Liver (tissue), 3 donors: ENCODE data around the gene CDKL4.

Source experiments
- ATF3 ChIP-seq: IDR thresholded peaks from 2 replicates; pipeline ENCODE4 v1.6.1; 2016; ENCODE audit warnings: antibody characterized with exemption
- EGR1 ChIP-seq, 2 donors: IDR thresholded peaks; 2 replicates each; pipeline ENCODE4 v1.6.1; 2016 to 2018; ENCODE audit warnings: antibody characterized with exemption in 2 of 2, low read depth in 2 of 2
- FOXA1 ChIP-seq: IDR thresholded peaks from 2 replicates; pipeline ENCODE4 v1.6.1; 2016; ENCODE audit warnings: antibody characterized with exemption
- GABPA ChIP-seq, 2 donors: IDR thresholded peaks in 1 of 2; conservative IDR thresholded peaks in 1 of 2; 2 replicates each; pipeline ENCODE4 v1.6.1; 2016; ENCODE audit warnings: antibody characterized with exemption in 2 of 2, mild to moderate bottlenecking in 1 of 2, moderate library complexity in 1 of 2
- HNF4A ChIP-seq, 2 donors: conservative IDR thresholded peaks; 2 replicates each; pipeline ENCODE4 v1.6.1; 2016; ENCODE audit warnings: antibody characterized with exemption in 2 of 2, mild to moderate bottlenecking in 2 of 2
- JUND ChIP-seq, 2 donors: IDR thresholded peaks; 2 replicates each; pipeline ENCODE4 v1.6.1; 2016; ENCODE audit warnings: antibody characterized with exemption in 2 of 2
- NR2F2 ChIP-seq: IDR thresholded peaks from 2 replicates; pipeline ENCODE4 v1.6.1; 2016; ENCODE audit warnings: antibody characterized with exemption
- RXRA ChIP-seq, 2 donors: IDR thresholded peaks; 2 replicates each; pipeline ENCODE4 v1.6.1; 2017 to 2018; ENCODE audit warnings: antibody characterized with exemption in 2 of 2, mild to moderate bottlenecking in 1 of 2
- TAF1 ChIP-seq: conservative IDR thresholded peaks from 2 replicates; pipeline ENCODE4 v1.6.1; 2016; ENCODE audit warnings: antibody characterized with exemption, mild to moderate bottlenecking
- YY1 ChIP-seq: IDR thresholded peaks from 2 replicates; pipeline ENCODE4 v1.6.1; 2016; ENCODE audit warnings: antibody characterized with exemption, mild to moderate bottlenecking
- TF ChIP-seq, protein P1 (sequence below): fragments of 150-350 bp; IDR thresholded peaks from 2 replicates; pipeline ENCODE4 v1.5.1; 2017; ENCODE audit warnings: improper control_type of control experiment, low read depth, low read length; ENCODE audit not compliant: missing input control
- TF ChIP-seq, protein P2 (sequence below): IDR thresholded peaks from 2 replicates; pipeline ENCODE4 v1.6.1; 2016; ENCODE audit warnings: antibody characterized with exemption, mild to moderate bottlenecking
- TF ChIP-seq, protein P3 (sequence below): IDR thresholded peaks from 2 replicates; pipeline ENCODE4 v1.6.1; 2016; ENCODE audit warnings: antibody characterized with exemption
- donor health status: healthy.
- donor health status: healthy.

DNA sequence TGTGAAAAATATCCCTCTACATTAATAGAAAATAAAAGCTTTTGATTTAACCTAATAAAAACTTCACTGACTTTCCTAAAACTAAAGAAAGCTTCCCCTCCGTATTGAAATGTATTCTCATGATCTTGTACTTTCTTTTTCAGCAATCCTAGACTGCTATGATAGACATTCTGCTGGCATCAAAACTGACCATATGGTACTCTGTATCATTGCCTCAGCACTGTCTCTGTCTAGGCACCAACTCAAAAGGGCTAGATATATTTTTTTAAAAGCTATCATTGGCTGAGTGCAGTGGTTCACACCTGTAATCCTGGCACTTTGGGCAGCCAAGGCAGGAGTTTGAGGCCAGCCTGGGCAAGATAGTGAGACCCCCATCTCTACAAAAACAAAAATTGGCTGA, 32.9 kb downstream of the CDKL4 start:
- TF ChIP-seq, protein P1, sequence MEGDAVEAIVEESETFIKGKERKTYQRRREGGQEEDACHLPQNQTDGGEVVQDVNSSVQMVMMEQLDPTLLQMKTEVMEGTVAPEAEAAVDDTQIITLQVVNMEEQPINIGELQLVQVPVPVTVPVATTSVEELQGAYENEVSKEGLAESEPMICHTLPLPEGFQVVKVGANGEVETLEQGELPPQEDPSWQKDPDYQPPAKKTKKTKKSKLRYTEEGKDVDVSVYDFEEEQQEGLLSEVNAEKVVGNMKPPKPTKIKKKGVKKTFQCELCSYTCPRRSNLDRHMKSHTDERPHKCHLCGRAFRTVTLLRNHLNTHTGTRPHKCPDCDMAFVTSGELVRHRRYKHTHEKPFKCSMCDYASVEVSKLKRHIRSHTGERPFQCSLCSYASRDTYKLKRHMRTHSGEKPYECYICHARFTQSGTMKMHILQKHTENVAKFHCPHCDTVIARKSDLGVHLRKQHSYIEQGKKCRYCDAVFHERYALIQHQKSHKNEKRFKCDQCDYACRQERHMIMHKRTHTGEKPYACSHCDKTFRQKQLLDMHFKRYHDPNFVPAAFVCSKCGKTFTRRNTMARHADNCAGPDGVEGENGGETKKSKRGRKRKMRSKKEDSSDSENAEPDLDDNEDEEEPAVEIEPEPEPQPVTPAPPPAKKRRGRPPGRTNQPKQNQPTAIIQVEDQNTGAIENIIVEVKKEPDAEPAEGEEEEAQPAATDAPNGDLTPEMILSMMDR = no peak
- TF ChIP-seq EGR1 (IDR thresholded peaks at IDR 0.05; ENCODE audit: low read depth in 2 of 2) (no peak), GABPA (IDR thresholded peaks at IDR 0.05 in 1 of 2, conservative IDR thresholded peaks at IDR 0.05 in 1 of 2) (no peak), YY1 (no peak), NR2F2 (no peak), RXRA (IDR thresholded peaks at IDR 0.05) (no peak), HNF4A (conservative IDR thresholded peaks at IDR 0.05) (no peak), ATF3 (no peak), JUND (IDR thresholded peaks at IDR 0.05) (no peak), FOXA1 (no peak), TAF1 (no peak)
- TF ChIP-seq, protein P2, sequence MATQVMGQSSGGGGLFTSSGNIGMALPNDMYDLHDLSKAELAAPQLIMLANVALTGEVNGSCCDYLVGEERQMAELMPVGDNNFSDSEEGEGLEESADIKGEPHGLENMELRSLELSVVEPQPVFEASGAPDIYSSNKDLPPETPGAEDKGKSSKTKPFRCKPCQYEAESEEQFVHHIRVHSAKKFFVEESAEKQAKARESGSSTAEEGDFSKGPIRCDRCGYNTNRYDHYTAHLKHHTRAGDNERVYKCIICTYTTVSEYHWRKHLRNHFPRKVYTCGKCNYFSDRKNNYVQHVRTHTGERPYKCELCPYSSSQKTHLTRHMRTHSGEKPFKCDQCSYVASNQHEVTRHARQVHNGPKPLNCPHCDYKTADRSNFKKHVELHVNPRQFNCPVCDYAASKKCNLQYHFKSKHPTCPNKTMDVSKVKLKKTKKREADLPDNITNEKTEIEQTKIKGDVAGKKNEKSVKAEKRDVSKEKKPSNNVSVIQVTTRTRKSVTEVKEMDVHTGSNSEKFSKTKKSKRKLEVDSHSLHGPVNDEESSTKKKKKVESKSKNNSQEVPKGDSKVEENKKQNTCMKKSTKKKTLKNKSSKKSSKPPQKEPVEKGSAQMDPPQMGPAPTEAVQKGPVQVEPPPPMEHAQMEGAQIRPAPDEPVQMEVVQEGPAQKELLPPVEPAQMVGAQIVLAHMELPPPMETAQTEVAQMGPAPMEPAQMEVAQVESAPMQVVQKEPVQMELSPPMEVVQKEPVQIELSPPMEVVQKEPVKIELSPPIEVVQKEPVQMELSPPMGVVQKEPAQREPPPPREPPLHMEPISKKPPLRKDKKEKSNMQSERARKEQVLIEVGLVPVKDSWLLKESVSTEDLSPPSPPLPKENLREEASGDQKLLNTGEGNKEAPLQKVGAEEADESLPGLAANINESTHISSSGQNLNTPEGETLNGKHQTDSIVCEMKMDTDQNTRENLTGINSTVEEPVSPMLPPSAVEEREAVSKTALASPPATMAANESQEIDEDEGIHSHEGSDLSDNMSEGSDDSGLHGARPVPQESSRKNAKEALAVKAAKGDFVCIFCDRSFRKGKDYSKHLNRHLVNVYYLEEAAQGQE = no peak
- TF ChIP-seq, protein P3, sequence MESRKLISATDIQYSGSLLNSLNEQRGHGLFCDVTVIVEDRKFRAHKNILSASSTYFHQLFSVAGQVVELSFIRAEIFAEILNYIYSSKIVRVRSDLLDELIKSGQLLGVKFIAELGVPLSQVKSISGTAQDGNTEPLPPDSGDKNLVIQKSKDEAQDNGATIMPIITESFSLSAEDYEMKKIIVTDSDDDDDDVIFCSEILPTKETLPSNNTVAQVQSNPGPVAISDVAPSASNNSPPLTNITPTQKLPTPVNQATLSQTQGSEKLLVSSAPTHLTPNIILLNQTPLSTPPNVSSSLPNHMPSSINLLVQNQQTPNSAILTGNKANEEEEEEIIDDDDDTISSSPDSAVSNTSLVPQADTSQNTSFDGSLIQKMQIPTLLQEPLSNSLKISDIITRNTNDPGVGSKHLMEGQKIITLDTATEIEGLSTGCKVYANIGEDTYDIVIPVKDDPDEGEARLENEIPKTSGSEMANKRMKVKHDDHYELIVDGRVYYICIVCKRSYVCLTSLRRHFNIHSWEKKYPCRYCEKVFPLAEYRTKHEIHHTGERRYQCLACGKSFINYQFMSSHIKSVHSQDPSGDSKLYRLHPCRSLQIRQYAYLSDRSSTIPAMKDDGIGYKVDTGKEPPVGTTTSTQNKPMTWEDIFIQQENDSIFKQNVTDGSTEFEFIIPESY = no peak
